Large intestine (tissue), 3 donors: Measurements from ENCODE around the gene MFF. TPM values are rescaled to one million over a fixed set of nuclear protein-coding genes. Genes with fewer than 3 reads are reported as not detected.

ENCODE experiments used
- DNase-seq, 2 donors: peaks; one replicate each; pipeline versions ENCODE4 v3.0.0 to v3.0.0-alpha.2; 2013
- H3K27ac ChIP-seq: one replicate; pipeline ENCODE4 v1.5.1; 2013; ENCODE audit warnings: low read length
- H3K27me3 ChIP-seq: 2 replicates; pipeline ENCODE4 v1.6.1; 2013; ENCODE audit warnings: low read length; ENCODE audit not compliant: control insufficient read depth, insufficient read depth
- H3K36me3 ChIP-seq: 2 replicates; pipeline ENCODE4 v1.6.1; 2013; ENCODE audit warnings: low read length; ENCODE audit not compliant: control insufficient read depth, insufficient read depth
- H3K4me1 ChIP-seq: one replicate; pipeline ENCODE4 v1.6.1; 2013; ENCODE audit warnings: low read length; ENCODE audit not compliant: control insufficient read depth, insufficient read depth
- H3K4me3 ChIP-seq: one replicate; pipeline ENCODE4 v1.5.1; 2013; ENCODE audit warnings: low read length
- H3K9me3 ChIP-seq: one replicate; pipeline ENCODE4 v1.6.1; 2013; ENCODE audit warnings: mild to moderate bottlenecking, low read depth, low read length, moderate library complexity; ENCODE audit not compliant: control insufficient read depth
- WGBS: methylation state at CpG from one replicate; pipeline ENCODE4 v1.1.5; 2013; ENCODE audit warnings: low lambda C conversion rate; ENCODE audit not compliant: insufficient coverage; 5-methylcytosine and 5-hydroxymethylcytosine counted together
- polyA plus RNA-seq: library from polyadenylated mRNA; unstranded; fragments of 120-200 nt; gene quantifications from one replicate; pipeline ENCODE4 v1.2.1, GENCODE V29; 2013

The MFF gene
- polyA plus RNA-seq, 1 donor: 87.3 TPM

GRCh38 chr2:227402321-227402720, 77.3 kb downstream of the MFF start:
- Histone ChIP-seq H3K36me3 (no peaks in the 10 kb centered on the region), H3K27ac (no peak overlapping the region), H3K27me3 (no peaks in the 10 kb centered on the region), H3K4me3 (no peak overlapping the region), H3K4me1 (peaks cover 41% of the 10 kb centered on the region), H3K9me3 (no peaks in the 10 kb centered on the region)
- DNase-seq: no peak

GRCh38 chr2:227402959-227403358, 77.9 kb downstream of the MFF start:
- H3K4me1 ChIP-seq: peaks cover 37% of the 10 kb centered on the region
- H3K9me3 ChIP-seq: no peaks in the 10 kb centered on the region
- no peaks in the 10 kb centered on the region for H3K27me3 ChIP-seq
- no peak for DNase-seq
- WGBS: no CpG with 5 or more reads among the region's 4 CpGs
- H3K36me3 ChIP-seq: no peaks in the 10 kb centered on the region
- no peak overlapping the region for H3K4me3 ChIP-seq
- H3K27ac ChIP-seq: no peak overlapping the region

DNA sequence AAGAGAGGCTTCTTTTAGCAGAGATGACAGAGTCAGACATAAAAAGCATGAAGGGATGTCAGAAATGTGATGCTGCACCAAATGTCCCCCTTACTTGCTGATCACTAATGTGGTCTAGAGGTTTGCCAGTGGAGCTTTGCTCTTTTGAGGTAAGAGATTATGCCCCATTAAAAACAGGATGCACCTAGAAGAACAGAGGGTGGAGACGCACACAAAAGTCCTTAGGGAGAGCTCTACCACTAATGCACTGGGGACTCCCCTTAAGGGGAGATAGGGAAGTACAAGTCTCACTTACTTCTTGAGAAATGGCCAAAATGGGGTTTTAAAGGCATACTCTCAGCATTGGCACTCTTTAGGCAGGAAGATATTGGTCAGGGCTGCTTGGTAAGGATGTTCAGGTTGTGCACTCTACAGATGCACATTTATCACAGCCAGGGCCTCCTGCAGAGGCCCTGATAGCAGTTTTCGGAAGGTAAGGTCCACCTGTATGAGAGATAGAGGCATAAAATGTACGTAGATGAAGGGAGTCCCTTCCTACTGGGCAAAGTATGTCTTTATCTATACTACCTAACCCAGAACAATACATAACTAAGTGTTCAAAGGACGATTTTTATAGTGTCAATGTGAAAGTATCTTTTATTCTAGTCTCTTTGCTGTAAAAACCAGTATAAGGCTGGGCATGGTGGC, 79.7 kb downstream of the MFF start:
- peak overlapping the region; percentile 31 for H3K27ac ChIP-seq
- peaks cover 28% of the 10 kb centered on the region for H3K4me1 ChIP-seq
- H3K27me3 ChIP-seq: no peaks in the 10 kb centered on the region
- H3K36me3 ChIP-seq: no peaks in the 10 kb centered on the region
- peak in 1 of 2 donors; percentile 72 for DNase-seq
- no peaks in the 10 kb centered on the region for H3K9me3 ChIP-seq
- H3K4me3 ChIP-seq: no peak overlapping the region
- 20% methylated on average over 1 of the region's 4 CpGs for WGBS

DNA sequence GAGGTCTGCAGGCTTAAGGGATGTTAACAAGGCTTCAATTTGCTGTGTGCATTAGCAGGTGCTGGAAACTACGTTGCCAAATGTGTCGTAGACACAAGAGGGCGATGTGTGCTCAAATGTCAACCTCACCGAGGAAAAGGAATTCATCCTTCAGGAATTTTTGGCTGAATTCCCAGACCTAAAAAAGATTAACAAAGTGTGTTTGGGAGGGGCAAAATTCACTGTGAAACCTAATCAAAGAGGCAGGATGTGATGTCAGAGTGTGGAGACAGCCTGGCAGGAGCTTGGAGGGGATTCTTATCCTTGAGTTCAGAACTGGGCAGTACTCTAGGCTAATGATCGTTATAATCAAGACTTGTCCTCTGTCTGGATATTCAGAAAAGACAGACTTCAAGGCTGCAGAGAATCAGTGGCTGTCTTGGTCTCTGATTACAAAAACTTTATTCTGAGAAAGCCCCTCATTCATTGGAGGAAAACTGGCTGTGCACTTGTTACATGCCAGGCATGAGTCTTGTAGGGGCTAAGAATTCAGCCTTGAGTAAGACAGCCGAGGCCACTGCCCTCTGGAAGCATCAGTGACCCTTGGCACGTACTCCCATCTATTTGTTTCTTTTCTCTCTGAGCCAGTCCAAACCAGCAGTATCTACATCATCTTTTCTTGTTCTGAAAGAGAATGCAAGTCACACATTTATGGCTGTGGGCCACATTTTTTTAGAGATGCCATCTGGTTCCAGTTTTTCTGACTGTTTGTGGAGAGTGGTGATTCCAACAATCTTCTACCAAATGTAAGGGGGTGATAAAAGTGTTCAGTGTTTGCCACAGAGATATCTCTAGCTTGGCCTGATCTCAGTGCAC, 81.4 kb downstream of the MFF start:
- Histone ChIP-seq H3K27me3 (no peaks in the 10 kb centered on the region), H3K4me1 (peaks cover 15% of the 10 kb centered on the region), H3K4me3 (no peak overlapping the region), H3K9me3 (no peaks in the 10 kb centered on the region), H3K36me3 (no peaks in the 10 kb centered on the region), H3K27ac (peak overlapping the region; percentile 49)
- DNase-seq: peak; percentile 87 to 94
- no CpG with 5 or more reads among the region's 7 CpGs for WGBS

Other genes with a start within 250 kb of the MFF start
- 0.22 TPM for gene COL4A4, start 161.0 kb upstream of the MFF start, polyA plus RNA-seq
- 0.19 TPM for gene COL4A3, start 160.6 kb upstream of the MFF start, polyA plus RNA-seq
- 171 TPM for gene TM4SF20, start 54.1 kb downstream of the MFF start, polyA plus RNA-seq
- gene SCYGR1, start 62.7 kb downstream of the MFF start, polyA plus RNA-seq: not detected
- gene AGFG1, start 146.9 kb downstream of the MFF start, polyA plus RNA-seq: 113 TPM